AG09319 (cell line): ENCODE data around the gene SLPI.

ENCODE experiments used
- DNase-seq: peaks from one replicate; pipeline ENCODE4 v3.0.0-alpha.2; 2010; ENCODE audit warnings: low read depth; ENCODE audit errors: extremely low read depth
- TF ChIP-seq, protein P1 (sequence below): IDR thresholded peaks from 2 replicates; pipeline ENCODE4 v1.5.1; 2011; ENCODE audit warnings: low read depth, mild to moderate bottlenecking, inconsistent platforms, low read length, moderate library complexity

The SLPI gene

DNA sequence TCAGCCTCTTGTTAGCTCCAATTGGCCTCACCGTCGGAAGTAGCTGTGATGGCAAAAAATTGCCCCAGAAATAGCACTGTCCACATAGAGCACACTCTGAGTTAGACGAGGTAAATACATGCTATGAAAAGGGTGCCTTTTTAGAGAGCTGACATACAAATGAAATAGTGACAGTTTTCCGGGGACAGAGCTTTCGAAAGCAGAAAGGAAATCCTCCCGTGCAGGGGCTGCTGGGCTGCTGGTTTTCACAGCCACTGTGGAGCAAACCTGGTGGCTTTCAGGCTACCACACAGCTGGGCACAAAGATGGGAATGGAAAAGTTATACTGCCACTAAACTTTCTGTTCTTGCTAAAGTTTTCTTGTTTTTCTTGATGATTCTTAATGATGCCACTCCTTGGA lies 8.3 kb downstream of the SLPI start:
- DNase-seq = no peak
- TF ChIP-seq, protein P1, sequence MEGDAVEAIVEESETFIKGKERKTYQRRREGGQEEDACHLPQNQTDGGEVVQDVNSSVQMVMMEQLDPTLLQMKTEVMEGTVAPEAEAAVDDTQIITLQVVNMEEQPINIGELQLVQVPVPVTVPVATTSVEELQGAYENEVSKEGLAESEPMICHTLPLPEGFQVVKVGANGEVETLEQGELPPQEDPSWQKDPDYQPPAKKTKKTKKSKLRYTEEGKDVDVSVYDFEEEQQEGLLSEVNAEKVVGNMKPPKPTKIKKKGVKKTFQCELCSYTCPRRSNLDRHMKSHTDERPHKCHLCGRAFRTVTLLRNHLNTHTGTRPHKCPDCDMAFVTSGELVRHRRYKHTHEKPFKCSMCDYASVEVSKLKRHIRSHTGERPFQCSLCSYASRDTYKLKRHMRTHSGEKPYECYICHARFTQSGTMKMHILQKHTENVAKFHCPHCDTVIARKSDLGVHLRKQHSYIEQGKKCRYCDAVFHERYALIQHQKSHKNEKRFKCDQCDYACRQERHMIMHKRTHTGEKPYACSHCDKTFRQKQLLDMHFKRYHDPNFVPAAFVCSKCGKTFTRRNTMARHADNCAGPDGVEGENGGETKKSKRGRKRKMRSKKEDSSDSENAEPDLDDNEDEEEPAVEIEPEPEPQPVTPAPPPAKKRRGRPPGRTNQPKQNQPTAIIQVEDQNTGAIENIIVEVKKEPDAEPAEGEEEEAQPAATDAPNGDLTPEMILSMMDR = no peak

DNA sequence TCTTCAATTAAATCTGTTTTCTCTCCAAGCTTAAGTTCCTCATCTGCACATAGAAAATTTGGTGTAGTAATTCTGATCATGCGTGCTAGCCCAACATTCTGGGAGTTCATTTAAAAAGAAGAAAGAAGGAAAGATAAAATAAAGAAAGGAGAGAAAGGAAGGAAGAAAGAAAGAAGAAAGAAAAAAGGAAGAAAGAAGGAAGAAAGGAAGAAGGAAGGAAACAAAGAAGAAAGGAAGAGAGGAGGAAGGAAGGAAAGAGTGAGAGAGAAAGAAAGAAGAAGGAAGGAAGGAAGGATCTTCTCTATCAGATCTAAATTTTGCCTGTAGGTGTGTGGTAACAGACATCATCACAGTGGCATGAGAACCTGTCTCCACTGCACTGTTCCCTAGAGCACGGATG lies 16.2 kb downstream of the SLPI start:
- no peak for DNase-seq
- TF ChIP-seq, protein P1 = no peak

DNA sequence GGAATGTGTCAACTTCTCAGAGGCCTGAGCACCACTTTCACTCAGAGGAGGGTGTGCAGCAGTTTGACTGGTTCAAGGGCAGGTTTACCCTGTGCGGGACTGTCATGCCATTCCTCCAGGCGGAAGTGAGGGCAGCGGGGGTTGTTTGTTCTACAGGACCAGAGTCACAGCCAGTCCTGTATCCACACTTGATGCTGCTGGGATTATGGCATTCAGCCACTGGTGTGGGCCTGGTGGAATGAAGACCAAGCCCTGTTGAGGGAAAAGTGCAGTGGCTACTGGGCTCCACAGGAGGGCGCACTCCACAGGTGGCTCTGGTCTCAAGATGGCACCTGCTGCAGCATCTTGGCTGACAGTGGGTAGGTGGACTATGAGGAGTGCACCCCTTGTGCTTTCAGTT lies 18.4 kb downstream of the SLPI start:
- TF ChIP-seq, protein P1 = peak; percentile 35
- DNase-seq = no peak

DNA sequence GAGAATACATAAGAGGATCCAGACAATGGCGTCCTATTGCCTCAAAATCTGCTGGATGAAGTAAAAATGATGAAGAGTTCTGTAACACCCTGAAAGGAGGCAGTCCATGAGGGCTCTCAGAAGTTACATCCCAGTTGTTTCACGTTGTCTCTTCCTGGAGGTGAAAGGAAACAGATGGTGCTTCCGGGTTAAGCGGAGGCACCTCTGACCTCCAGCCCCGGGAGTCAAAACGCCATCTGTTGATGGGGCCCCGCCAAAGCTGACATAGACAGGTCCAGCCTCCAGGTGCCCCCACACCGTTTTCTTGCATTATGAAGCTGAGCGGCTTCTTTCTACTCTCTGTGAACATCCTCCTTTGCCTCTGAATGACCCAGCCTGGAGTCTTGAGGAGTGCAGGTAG lies 23.7 kb downstream of the SLPI start:
- no peak for DNase-seq
- TF ChIP-seq, protein P1 = no peak

DNA sequence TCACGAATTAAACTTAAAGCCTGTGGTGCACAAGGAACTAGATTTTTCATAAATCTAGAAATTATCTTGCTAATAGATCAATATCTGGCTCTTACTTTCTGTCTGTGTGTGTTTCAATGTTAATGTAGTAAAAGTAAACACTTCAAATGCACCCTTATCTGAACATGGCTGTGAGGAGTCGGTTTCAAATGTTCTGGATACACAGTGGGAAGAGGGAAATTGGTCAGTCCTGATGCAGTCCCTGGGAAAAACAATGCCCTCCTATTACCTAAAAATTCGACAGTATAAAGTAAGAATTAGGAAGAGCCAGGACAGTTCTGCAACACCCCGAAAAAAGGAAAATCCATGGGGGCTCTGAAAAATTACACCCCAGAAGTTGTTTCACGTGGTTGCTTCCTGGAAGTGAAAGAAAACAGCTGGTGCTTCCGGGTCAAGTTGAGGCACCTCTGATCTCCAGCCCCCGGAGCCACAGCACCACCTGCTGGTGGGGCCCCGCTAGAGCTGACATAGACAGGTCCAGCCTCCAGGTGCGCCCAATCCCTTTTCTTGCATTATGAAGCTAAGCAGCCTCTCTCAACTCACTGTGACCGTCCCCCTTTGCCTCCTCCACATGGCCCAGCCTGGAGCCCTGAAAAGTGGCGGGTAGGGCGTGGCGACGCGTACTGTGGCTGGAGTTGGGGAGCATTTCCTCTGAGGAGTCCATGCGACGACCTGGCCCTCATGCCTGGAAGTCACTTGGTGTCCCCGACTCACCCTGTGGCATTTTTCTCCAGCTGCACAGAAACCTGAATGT lies 24.9 kb downstream of the SLPI start:
- no peak for DNase-seq
- TF ChIP-seq, protein P1 = peak; percentile 27

DNA sequence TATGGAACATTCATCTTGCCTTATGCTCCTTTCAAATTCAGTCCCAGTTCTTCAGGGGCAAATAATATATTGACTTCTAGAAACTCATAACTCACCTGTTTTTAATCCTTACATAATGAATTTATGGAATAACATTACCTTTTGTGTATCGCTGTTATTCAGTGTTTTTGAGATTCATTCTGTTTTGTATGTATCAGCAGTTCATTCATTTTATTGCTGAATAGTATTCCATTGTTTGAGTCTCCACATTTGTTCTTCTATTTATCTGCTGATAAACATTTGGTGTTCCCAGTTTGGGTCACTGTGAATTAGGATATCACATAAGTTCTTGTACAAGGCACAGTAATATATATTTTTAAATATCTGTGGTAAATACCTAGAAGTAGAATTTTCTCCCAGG lies 28.1 kb downstream of the SLPI start:
- TF ChIP-seq, protein P1 = no peak
- DNase-seq = no peak

DNA sequence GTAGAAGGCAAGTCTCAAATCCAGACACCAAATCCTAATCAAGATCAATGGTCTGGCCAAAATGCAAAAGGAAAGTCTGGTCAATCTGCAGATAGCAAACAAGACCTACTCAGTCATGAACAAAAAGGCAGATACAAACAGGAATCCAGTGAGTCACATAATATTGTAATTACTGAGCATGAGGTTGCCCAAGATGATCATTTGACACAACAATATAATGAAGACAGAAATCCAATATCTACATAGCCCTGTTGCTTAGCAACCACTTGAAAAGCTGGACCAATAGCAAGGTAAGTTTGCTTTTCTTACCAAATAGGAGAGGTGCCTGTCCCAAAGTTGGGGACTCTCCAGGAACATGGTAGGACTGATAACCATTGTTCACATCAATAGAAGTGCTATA lies 31.2 kb downstream of the SLPI start:
- DNase-seq = no peak
- TF ChIP-seq, protein P1 = no peak
